ENCODE measurements around the gene CELA2B. TPM values are rescaled to one million over a fixed set of nuclear protein-coding genes. Genes with fewer than 3 reads are reported as not detected.
A peak's percentile ranks its signal among the peaks of the same experiment; 100 is the strongest.

The CELA2B gene
- polyA plus RNA-seq, 3 donors = not detected

- Mint-ChIP-seq H3K4me1 (no peaks in the 10 kb centered on the region), H3K27me3 (ENCODE audit: low read depth in 3 of 3) (peaks cover 0 to 1% (median 0%) of the 10 kb centered on the region in 3 donors), H3K36me3 (peaks cover 51 to 72% of the 10 kb centered on the region in 2 donors), H3K4me3 (no peak overlapping the region), H3K9me3 (peaks cover 0 to 13% (median 4%) of the 10 kb centered on the region in 7 donors), H3K27ac (peak overlapping the region in 1 of 7 donors; percentile 19)
- H4K20me1 ChIP-seq (ENCODE audit: insufficient read depth, low read length) = peaks cover 5% of the 10 kb centered on the region
- H3K4me3 ChIP-seq (replicated peaks in 1 of 3; ENCODE audit: low read depth in 2 of 3, low read length in 3 of 3) = no peak overlapping the region
- H2AFZ ChIP-seq (ENCODE audit: insufficient read depth, low read depth, low read length, poor library complexity, severe bottlenecking) = no peak overlapping the region
- intact Hi-C loops (cut with micrococcal nuclease) = loop anchor here (5.0 to 10.0 kb wide), 2 partner anchors 176 to 178 kb away; no protein-coding TSS in a partner anchor
- TF ChIP-seq, protein P1, sequence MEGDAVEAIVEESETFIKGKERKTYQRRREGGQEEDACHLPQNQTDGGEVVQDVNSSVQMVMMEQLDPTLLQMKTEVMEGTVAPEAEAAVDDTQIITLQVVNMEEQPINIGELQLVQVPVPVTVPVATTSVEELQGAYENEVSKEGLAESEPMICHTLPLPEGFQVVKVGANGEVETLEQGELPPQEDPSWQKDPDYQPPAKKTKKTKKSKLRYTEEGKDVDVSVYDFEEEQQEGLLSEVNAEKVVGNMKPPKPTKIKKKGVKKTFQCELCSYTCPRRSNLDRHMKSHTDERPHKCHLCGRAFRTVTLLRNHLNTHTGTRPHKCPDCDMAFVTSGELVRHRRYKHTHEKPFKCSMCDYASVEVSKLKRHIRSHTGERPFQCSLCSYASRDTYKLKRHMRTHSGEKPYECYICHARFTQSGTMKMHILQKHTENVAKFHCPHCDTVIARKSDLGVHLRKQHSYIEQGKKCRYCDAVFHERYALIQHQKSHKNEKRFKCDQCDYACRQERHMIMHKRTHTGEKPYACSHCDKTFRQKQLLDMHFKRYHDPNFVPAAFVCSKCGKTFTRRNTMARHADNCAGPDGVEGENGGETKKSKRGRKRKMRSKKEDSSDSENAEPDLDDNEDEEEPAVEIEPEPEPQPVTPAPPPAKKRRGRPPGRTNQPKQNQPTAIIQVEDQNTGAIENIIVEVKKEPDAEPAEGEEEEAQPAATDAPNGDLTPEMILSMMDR (IDR thresholded peaks at IDR 0.05) = no peak
- no peak overlapping the region for H3K9ac ChIP-seq (ENCODE audit: insufficient read depth, low read length, poor library complexity, severe bottlenecking)
- H3K9me3 ChIP-seq (replicated peaks in 1 of 2; ENCODE audit: control insufficient read depth in 1 of 2, insufficient read depth in 1 of 2, low read length in 2 of 2) = no peaks in the 10 kb centered on the region
- no peak for DNase-seq
- peaks cover 34 to 59% of the 10 kb centered on the region in 2 donors for H3K36me3 ChIP-seq (replicated peaks in 1 of 2; ENCODE audit: control insufficient read depth in 1 of 2, insufficient read depth in 2 of 2, low read length in 2 of 2)
- H3K4me1 ChIP-seq (ENCODE audit: control insufficient read depth in 1 of 2, insufficient read depth in 2 of 2, low read length in 2 of 2) = no peaks in the 10 kb centered on the region
- no peak overlapping the region for H3K4me2 ChIP-seq (replicated peaks; ENCODE audit: extremely low read depth, low read length, poor library complexity, severe bottlenecking)
- H3K27ac ChIP-seq (ENCODE audit: low read depth in 1 of 2, low read length in 2 of 2) = no peak overlapping the region
- 96% methylated on average over 15 of the region's 19 CpGs for WGBS (ENCODE audit: insufficient coverage)
- H3K79me2 ChIP-seq (ENCODE audit: insufficient read depth, low read length) = no peaks in the 10 kb centered on the region
- H3K27me3 ChIP-seq (ENCODE audit: control insufficient read depth in 2 of 2, insufficient read depth in 2 of 2, low read length in 2 of 2) = no peaks in the 10 kb centered on the region
These were observed 24.6 kb downstream of the CELA2B start for GRCh38 chr1:15500184-15501178.

DNA sequence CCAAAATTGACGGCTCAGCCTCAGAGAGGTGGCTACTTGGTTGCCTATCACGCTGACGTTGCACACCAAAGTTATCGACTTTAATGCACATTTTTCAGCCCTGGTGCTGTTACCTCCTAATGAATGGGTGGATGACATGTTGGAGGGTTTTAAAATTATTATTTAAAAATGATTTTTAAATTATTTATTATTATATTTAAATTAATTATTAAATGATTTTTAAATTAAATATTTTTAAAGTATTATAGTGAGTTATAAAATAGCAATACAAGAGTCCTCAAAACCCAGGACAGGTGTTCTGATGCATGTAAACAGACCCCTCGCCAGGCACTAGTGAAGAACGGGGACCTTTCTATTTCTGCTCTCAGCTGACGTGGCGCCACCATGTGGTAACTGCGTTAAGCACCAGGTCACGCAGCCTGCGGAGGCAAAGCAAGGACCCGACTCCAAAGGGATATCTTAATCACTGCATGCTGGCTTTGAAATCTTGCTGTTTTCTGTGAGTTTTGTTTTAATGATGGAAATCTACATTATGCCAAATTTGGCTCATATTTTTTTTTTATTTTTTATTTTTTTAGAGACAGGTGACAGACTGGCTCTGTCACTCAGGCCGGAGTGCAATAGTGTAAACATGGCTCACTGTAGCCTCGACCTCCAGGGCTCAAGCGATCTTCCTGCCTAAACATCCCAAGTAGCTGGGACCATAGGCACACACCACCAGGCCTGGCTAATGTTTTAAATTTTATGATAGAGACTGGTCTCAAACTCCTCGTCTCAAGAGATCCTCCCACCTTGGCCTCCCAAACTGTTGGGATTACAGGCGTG lies 25.5 kb downstream of the CELA2B start:
- Histone ChIP-seq H2AFZ (ENCODE audit: insufficient read depth, low read depth, low read length, poor library complexity, severe bottlenecking) (no peak overlapping the region), H3K79me2 (ENCODE audit: insufficient read depth, low read length) (no peaks in the 10 kb centered on the region), H3K4me1 (ENCODE audit: control insufficient read depth in 1 of 2, insufficient read depth in 2 of 2, low read length in 2 of 2) (no peaks in the 10 kb centered on the region), H4K20me1 (ENCODE audit: insufficient read depth, low read length) (peaks cover 5% of the 10 kb centered on the region), H3K9ac (ENCODE audit: insufficient read depth, low read length, poor library complexity, severe bottlenecking) (no peak overlapping the region), H3K9me3 (replicated peaks in 1 of 2; ENCODE audit: control insufficient read depth in 1 of 2, insufficient read depth in 1 of 2, low read length in 2 of 2) (no peaks in the 10 kb centered on the region), H3K27me3 (ENCODE audit: control insufficient read depth in 2 of 2, insufficient read depth in 2 of 2, low read length in 2 of 2) (no peaks in the 10 kb centered on the region), H3K4me2 (replicated peaks; ENCODE audit: extremely low read depth, low read length, poor library complexity, severe bottlenecking) (no peak overlapping the region), H3K27ac (ENCODE audit: low read depth in 1 of 2, low read length in 2 of 2) (no peak overlapping the region), H3K4me3 (replicated peaks in 1 of 3; ENCODE audit: low read depth in 2 of 3, low read length in 3 of 3) (no peak overlapping the region), H3K36me3 (replicated peaks in 1 of 2; ENCODE audit: control insufficient read depth in 1 of 2, insufficient read depth in 2 of 2, low read length in 2 of 2) (peaks cover 38 to 61% of the 10 kb centered on the region in 2 donors)
- H3K4me1 Mint-ChIP-seq = no peaks in the 10 kb centered on the region
- TF ChIP-seq, protein P1 (IDR thresholded peaks at IDR 0.05) = peak; percentile 79
- WGBS (ENCODE audit: insufficient coverage) = 32% methylated on average over 9 of the region's 17 CpGs
- H3K36me3 Mint-ChIP-seq = peaks cover 42 to 79% of the 10 kb centered on the region in 2 donors
- peak; percentile 36 to 55 (median 48) for DNase-seq
- H3K4me3 Mint-ChIP-seq = no peak overlapping the region
- H3K9me3 Mint-ChIP-seq = peaks cover 0 to 13% (median 4%) of the 10 kb centered on the region in 7 donors
- intact Hi-C loops (cut with micrococcal nuclease) = loop anchor here (5.0 to 10.0 kb wide), 2 partner anchors 177 to 179 kb away; no protein-coding TSS in a partner anchor
- no peak overlapping the region for H3K27ac Mint-ChIP-seq
- H3K27me3 Mint-ChIP-seq (ENCODE audit: low read depth in 3 of 3) = peaks cover 0 to 1% (median 0%) of the 10 kb centered on the region in 3 donors
